Activated T-helper 1 cell treated with Interleukin-2 at 50 U/mL for 16 hours (primary cell): ENCODE data around the gene FAM118A.
"Not testable (repeated sequence)": the region's sequence is repeated elsewhere in the genome, so short reads cannot be mapped to it uniquely, and the experiment has no call there.

Source experiments
- DNase-seq: peaks from one replicate; pipeline ENCODE4 v3.0.0-alpha.2; 2020; ENCODE audit warnings: low read depth

Gene FAM118A

DNA sequence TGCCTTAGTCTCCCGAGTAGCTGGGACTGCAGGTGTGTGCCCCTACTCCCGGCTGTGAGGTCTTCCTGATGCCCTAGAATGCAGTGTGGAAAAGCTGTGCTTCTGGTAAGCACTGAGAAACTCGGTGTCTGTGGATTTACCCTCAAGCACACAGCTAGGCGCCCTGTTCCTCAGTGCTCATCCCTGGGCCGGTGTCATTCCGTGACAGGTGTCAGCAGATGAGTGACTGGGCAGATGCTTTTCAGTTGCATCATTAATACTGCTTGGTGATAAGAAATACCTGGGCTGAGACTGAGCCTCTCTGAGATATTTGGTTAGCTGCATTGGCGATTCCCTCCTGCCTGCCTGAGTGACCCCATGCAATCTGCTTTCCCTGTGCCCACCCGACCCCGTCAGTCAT lies 21.8 kb downstream of the FAM118A start:
- no peak for DNase-seq

DNA sequence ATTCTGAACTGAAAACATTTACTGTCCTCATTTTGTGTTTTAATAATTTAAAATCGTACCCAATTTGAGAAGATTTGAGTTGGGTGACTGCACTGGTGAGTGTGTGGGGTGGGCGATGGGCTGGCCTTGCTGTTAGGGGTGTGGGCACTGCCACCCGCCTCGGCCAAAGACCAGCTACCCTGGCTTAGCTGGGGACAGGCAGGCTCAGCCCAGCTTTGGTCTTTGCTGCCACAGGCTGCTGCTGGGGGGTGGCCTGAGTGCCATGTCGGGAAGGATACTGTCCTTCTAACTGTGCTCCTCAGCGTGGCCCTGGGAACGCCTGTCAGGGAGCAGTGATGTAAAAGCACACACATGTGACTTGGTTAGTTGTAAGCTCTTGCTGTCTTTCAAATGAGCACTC lies 22.3 kb downstream of the FAM118A start:
- DNase-seq: no peak

DNA sequence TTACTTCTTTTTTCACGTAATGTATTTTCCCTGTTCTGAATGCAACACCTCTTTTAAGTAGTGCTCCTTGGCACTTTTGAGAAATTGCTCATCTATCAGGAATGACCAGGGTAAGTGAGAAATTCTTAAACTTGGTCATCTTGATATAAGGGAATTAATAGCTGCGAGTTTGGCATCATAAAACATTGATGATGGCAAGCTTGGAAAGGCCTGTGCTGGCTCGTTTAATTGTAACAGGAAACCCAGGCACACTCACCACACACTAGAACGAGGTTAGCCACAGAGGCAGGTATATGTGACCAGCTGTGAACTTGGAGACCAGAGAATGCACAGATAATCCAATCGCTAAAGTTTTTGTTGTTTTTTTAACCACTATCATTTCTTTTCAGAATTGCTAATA lies 24.3 kb downstream of the FAM118A start:
- DNase-seq: no peak

DNA sequence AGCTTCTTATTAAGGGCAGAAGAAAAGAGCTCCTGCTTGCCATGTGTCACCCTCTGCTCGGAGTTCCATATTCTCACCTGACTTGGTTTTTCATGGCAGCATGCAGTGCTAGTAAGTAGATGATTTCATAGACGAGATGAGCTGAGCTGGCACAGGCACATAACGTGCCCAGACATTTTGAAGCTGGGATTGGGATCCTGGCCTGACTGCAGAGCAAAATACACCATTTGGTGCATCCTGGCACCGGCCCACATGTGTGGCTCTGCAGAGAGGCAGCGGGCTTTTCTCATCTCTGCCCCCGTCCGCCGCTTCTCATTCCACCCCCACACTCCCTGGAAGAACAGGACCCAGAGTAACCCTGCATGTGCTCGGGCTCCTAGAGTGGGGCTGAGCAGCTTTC lies 24.8 kb downstream of the FAM118A start:
- no peak for DNase-seq

DNA sequence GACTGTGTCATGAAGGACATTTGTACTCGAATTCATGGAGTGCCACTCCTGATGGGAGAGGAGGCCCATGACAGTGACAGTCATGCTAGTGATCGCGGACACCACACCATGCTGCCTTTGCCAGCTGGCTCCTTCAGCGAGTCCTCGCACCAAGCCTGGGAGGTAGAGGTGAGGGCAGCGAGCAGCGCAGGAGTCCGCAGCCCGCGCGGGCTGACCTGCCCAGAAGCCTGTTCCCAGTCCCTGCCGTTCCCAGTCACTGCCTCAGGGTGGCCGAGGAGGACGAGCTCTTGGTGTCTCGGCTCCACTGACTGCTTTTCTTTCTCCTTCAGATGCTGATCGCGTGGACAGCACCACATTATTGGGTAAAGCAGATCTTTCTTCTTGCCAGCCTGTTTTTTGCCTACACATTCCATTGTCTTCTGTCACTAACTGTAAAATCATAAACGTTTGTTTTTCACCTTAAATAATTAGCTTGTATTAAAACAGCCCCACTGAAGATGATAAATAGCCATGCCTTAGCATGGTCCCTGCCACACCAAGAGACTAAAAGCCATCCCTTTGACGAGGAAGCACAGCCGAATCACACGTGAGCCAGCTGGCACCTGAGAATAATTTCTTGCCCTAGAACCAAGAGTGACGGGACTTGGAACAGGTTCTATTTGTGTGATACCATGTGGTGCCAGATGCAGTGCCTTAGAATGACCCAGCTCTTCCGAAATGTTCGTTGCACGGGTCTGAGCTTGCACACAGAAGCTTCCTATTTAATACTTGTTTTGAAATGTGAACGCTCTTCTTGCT lies 25.5 kb downstream of the FAM118A start:
- no peak for DNase-seq

DNA sequence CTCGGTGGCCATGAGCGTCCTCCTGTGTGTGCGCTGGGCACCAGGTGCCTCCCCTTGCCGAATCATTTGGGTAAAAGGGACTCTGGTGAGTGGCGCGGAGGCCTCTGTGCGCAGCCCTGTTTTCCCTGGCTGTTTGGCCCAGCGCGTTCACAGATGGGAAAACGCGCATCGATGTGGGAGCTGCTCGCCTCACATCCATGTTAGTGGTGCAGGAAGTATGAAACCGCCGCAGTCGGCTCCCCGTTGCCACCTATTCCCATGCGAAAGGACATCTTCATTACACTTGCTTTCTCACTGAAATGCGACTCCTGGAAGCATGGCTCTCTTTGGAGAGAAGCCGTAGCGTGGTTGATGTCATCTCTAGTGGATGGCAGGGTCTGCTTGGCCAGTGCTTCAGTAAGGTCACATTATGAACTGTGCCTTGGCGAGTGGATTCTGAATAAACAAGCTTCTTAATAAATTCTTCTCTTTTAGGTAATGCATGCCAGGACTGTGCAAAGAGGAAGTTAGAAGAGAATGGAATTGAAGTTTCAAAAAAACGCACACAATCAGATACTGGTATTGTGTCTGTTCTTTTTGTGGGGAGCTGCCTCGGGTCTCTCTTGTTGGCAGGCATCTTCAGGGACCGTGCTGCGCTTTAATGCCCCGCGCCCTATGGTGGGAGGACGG lies 26.3 kb downstream of the FAM118A start:
- no peak for DNase-seq

DNA sequence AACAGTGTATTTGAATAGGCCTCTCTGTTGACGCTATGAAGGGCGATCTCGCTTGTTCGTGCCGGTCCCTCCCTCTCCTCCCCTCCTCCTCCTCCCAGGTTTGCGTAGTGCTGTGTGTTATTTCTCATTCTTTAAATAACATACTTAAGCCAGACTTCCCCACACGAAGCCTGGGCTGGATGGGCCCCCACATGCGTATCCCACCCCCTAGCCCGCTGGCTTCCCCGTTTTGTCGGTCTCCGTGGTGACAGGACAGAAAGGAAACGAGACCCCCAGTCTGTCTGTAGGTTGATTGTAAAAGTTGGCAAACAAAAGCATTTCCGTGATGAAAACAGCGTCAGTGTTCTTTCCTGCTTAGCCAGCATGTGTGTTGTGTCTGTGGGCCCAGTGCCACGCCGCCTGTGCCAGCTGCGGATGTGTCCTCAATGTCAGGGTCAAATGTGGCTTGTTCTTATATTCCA lies 27.3 kb downstream of the FAM118A start:
- DNase-seq: no peak

DNA sequence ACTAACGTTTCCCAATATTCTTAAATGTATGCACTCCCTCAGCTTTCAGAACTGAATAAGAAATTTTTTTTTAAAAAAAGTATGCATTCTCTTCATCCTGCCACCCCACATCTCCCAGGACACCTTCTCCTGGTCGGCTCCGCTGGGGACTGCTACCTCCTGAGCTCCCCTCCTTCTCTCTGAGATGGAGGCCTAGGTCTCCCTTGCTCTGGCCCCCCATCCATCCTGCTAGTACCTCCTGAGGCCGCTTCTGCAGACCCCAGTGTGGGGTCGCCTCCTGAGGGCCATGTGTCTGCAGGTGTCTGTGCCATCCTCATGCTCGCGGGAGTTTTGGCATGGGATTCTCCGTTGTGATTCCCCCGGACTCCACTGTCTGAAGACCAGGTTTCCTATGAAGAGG lies 27.8 kb downstream of the FAM118A start:
- no peak for DNase-seq

DNA sequence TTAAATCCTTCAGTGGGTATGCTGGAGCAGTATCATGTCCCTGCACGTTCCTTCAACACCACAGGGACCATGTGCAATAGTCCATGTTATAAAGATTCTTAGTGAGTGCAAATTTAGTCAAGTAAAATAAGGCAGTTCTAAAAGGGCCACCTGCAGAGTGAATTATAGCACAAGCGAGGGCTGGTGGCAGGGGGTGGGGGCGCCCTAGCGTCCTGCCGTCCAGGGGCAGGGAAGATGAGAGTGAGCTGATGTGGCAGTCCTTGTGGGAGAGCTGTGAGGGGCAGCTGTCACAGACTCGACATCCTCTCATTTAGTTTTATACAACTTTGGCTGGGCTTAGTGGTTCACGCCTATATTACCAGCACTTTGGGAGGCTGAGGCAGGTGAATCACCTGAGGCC lies 29.1 kb downstream of the FAM118A start:
- no peak for DNase-seq

DNA sequence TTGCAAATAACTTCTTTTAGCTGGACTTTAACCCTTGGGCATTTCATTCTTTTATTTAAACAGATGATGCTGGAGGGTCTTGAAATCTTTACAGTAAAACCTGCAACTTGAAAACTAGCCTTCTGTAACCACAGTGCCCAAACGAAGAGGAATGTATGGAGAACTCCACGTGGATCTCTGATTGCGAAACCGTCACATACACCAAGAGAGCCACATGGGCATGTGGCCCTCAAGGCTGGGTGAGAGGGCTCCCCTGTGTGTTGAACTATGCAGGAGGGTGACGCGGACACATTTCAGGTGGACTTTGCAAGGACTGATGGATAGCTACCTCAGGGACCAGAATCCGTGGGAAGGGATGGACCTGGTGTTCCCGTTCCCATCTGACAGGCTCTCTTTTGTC lies 30.6 kb downstream of the FAM118A start:
- DNase-seq: no peak

DNA sequence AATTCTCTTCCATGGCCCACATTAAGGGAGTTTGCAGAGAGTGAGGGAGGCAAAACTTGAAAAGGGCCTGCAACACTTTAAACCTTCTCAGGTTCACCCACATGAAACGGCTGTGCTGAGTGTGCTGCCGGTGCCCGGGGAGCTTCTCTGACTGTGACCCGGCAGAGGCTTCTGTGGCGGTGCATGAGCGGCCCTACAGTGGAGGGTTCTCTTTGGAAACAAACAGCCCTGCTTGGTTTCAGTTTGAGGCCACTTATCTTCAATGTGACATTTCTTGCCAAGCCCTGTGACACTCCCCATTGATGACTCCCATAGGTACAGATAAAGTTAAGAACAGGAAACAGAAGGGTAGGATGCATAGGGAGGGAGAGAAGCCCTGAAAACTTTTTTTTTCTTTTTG lies 31.8 kb downstream of the FAM118A start:
- no peak for DNase-seq

DNA sequence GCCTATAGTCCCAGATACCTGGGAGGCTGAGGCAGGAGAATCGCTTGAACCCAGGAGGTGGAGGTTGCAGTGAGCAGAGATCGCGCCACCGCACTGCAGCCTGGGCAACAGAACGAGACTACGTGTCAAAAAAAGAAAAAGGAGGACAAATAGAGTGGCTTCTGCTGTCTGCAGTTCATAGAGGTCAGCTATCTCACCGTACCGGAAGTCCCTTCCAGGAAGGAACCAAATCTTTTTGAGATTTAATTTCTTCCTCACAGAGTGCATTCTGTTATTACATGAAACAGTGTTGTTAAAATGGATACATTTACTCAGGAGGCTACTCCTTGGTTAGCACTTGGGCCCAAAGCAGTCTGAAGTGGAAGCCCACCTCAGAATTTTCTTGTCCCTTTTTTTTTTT lies 33.4 kb downstream of the FAM118A start:
- DNase-seq: no peak

DNA sequence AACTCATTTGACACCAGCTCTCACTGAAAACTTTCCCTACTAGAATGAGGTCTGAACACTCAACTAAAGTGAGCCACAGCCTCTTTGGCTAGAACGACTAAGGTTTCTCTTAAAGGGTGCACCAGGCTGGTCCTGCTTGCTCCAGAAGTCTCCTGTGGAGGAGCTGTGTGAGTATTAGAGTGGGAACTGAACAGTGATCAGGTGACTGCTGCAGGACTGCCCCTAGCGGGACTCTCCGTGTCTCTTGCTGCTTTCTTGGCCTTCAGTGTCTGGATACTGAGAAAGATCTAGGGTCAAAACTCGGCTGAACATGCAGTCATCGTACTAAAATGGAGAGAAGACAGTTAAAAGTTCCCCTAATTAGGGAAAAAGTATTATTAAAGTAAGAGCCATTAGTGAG lies 34.6 kb downstream of the FAM118A start:
- DNase-seq: no peak

DNA sequence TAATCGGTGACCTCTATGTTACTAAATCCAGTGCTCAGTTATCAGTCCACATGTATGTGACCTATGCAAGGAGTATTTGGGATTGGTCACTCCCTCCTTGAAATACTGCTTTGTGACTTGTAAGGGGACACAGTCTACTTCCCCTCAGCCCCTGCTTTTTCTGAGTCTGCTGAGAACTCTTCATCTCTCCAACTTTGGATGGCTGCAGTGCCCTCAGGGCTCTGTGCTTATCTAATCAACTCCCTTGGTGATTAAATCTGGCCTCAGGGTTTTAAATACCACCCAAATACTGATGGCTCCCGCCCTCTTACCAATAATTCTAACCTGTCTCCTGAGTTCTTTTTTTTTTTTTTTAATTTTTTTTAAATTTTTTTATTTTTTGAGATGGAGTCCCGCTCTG lies 40.2 kb downstream of the FAM118A start:
- DNase-seq: no peak

DNA sequence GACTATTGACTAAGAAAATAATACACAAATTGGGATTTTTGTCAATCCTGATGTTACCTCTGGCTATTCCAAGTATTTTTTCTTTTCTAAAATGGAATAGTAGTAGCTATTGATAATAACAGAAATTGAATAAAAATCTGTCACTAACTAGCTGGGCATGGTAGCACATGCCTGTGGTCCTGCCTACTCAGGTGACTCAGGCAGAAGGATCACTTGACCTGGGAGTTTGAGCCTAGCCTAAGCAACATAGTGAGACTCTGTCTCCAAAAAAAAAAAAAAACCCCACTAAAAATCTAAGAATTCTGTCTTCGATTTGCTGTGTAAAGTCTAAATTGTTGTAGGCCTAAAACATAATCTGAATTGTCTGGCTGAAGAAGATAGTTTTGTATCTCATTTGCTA lies 42.2 kb downstream of the FAM118A start:
- no peak for DNase-seq

DNA sequence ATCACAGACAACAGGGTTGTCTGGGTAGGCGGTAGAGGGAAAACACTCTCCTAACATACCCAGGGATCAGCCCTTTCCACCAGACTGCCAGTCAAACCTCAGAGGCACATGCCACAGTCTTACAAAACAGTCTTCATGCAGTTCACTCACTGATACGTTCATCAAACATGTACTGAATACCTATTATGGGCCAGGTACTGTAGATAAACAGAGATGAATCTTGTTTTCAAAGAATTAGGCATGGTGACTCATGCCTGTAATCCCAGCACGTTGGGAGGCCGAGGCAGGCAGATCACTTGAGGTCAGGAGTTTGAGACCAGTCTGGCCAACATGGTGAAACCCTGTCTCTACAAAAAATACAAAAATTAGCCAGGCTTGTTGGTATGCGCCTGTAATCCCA lies 43.0 kb downstream of the FAM118A start:
- not testable (repeated sequence) for DNase-seq

DNA sequence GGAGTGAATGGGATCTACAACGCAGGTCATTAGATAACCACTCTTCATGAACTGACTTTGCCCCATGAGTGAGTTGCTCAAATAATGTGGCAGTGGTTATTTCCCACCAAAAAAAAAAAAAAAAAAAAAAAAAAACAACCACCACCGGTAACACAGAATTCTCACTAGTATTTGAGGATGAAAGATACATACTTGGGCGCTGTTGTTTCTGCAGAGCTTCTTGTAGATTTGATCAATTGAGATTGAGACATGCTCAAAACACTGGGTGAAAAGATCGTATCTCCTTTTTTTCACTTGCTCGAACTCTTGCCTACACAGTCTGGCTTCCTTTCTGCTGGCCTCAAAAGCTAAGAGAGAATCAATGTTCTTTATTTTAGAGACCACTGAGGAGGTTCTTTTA lies 44.1 kb downstream of the FAM118A start:
- DNase-seq: no peak

DNA sequence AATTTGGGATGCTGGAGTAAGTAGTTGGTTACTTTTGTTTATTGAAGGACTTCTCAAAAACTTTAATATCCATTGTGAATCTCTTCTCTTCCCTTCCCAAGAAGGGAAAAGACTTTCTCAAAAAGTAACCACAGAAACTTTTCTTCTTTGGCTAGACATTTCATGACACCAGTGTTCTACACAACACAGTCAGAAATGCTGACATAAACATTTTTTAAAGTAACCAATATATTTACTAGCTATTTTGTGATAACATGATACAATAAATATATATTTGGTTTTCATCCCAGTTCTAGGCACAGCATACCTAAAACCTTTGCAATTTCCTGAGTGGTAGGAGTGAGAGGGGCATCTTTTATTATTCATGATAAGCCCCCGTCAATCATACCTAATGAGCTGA lies 47.8 kb downstream of the FAM118A start:
- no peak for DNase-seq

DNA sequence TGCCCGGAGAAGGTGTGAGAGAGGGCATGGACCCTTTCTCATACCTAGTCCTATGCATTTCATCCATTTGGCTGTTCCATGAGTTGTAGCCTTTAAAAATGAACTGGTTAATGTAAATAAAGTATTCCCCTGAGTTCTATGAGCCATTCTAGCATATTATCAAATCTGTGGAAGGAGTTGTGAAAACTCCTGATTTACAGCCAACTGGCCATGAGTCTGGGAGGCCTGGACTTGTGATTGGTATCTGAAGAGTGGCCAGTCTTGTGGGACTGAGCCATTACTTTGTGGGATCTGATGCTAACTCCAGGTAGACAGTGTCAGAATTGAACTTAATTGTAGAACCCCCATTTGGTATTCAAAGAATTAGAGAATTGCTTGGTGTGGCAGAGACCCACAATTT lies 48.4 kb downstream of the FAM118A start:
- no peak for DNase-seq

DNA sequence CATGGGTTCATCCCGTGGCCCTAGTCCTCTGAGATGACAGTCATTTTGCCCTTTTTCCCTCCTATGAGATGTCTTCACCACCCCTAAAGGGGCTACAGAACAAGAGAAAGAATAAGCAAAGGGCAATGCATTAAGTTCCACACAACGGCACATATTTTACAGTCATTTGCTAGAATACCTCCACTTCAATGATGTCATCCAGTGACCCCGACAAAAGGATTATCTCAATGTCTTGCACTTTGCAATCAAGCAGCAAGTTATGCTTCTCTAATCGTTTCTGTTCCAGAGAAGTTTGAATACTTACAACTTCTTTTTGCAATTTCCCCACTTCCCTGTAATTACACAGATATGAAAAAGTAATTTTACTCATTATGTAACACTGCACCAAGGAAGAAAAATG lies 49.9 kb downstream of the FAM118A start:
- DNase-seq: no peak

DNA sequence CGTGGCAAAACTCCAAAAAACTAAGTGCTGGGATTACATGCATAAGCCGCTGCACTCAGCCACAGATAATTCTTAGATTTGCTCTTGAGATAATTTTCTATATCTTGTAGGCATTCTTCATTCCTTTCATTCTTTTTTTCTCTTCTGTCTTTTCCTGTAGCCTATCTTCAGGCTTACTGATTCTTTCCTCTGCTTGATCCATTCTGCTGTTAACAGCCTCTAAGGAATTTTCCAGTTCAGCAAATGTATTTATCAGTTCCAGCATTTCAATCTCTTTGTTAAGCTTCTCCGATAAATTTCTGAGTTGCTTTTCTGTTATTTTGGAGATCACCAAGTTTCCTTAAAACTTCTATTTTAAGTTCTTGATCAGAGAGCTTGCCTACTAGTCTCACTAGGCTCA lies 57.0 kb downstream of the FAM118A start:
- DNase-seq: no peak

DNA sequence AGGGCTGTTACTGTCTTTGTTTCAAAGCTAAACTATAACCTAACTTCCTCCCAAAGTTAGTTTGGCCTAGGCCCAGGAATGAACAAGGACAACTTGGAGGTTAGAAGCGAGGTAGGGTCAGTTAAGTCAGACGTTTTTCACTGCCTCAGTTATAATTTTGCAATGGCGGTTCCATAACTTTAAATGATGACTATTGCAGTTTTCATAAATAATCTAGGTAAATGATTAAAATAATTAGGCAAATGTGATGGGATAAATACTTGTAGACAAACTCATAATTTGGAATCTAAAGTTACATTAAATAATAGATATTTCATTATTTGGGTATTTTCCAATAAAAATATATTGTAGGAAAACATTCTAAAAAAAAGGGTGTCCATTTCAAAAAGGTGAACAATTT lies 63.9 kb downstream of the FAM118A start:
- not testable (repeated sequence) for DNase-seq

DNA sequence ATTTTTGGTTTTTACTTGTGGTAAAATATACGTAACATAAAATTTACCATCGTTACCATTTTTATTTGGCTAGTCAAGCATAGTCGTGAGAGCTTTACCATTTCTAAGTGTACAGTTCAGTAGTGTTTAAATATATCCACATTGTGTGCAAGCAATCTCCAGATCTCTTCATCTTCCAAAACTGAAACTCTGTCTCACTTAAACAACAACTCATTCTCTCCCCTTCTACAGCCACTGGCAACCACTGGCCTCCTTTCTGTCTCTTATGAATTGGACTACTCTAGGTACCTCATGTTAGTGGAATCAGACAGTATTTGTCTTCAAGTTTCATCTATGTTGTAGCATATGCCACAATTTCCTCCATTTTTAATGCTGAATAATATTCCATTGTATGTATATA lies 66.3 kb downstream of the FAM118A start:
- DNase-seq: no peak

DNA sequence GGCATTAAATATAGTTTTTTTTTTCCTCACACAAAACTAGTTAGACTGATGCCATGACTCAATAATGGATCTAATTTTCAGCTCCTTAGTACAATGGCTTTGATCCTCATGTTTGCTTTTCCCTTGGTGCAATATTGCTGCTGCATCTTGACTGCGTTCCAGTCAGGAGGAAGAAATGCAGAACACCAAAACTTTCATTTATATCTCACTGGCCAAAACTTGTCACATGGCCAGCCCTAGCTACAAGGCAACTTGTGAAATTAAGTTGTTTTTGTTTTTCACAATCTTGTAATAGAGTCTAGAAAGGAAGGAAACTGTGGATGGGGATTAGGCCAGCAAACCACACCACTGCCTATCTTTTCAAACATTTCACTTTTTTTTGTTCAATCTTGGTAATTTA lies 67.0 kb downstream of the FAM118A start:
- DNase-seq: no peak
